Heart left ventricle (tissue), 16 donors: ENCODE results near the gene HS6ST3. TPM values are rescaled to one million over a fixed set of nuclear protein-coding genes. Genes with fewer than 3 reads are reported as not detected.

ENCODE experiments used
- ATAC-seq, 4 donors: fragments of 200-7000 bp; cut with Tn5 transposase; one replicate each; pipeline ENCODE4 v1.9.1; 2020 to 2022; ENCODE audit warnings: moderate library complexity in 4 of 4, mild to moderate bottlenecking in 3 of 4, moderate number of reproducible peaks in 1 of 4
- DNase-seq, 5 donors: peaks; one replicate each; pipeline ENCODE4 v3.0.0-alpha.2; 2020
- H3K27ac ChIP-seq, 12 donors: fragments of 200-600 bp; sonication (generic) in 4 of 12; one replicate each; pipeline versions ENCODE4 v1.5.0 to v1.8.0; 2016 to 2022; ENCODE audit warnings: mild to moderate bottlenecking in 2 of 12
- H3K27me3 ChIP-seq, 9 donors: fragments of 200-600 bp; sonication (generic) in 2 of 9; one replicate each; pipeline versions ENCODE4 v1.5.1 to v1.8.0; 2016 to 2022; ENCODE audit warnings: mild to moderate bottlenecking in 3 of 9
- H3K36me3 ChIP-seq, 9 donors: fragments of 200-600 bp; sonication (generic) in 2 of 9; one replicate each; pipeline versions ENCODE4 v1.5.0 to v1.8.0; 2018 to 2022; ENCODE audit warnings: mild to moderate bottlenecking in 2 of 9
- H3K4me1 ChIP-seq, 12 donors: fragments of 200-600 bp; sonication (generic) in 4 of 12; one replicate each; pipeline versions ENCODE4 v1.5.0 to v1.8.0; 2016 to 2022; ENCODE audit warnings: mild to moderate bottlenecking in 3 of 12
- H3K4me3 ChIP-seq, 12 donors: fragments of 200-600 bp; sonication (generic) in 4 of 12; one replicate each; pipeline versions ENCODE4 v1.5.0 to v1.8.0; 2017 to 2022; ENCODE audit warnings: mild to moderate bottlenecking in 9 of 12, moderate library complexity in 4 of 12
- H3K9me3 ChIP-seq, 12 donors: fragments of 200-600 bp; sonication (generic) in 4 of 12; one replicate each; pipeline versions ENCODE4 v1.5.0 to v1.8.0; 2016 to 2022; ENCODE audit warnings: mild to moderate bottlenecking in 1 of 12
- CTCF ChIP-seq, 12 donors: fragments of 200-600 bp; sonication (generic) in 4 of 12; IDR thresholded peaks; one replicate each; pipeline versions ENCODE4 v1.5.0 to v1.8.0; 2018 to 2022; ENCODE audit warnings: antibody characterized with exemption in 12 of 12, mild to moderate bottlenecking in 5 of 12
- POLR2A ChIP-seq, 2 donors: fragments of 450-650 bp; IDR thresholded peaks; one replicate each; pipeline ENCODE4 v1.6.1; 2017; ENCODE audit warnings: antibody characterized with exemption in 2 of 2, mild to moderate bottlenecking in 2 of 2, moderate library complexity in 2 of 2
- WGBS, 4 donors: extraction: QIAGEN DNeasy Blood & Tissue Kit in 2 of 4; methylation state at CpG; one replicate each; pipeline versions ENCODE4 v1.1.5 to v1.1.7; 2013 to 2018; 5-methylcytosine and 5-hydroxymethylcytosine counted together
- intact Hi-C, 10 donors: fragments of 100-400 bp; cut with DNase I; formaldehyde crosslinking; loops; one replicate each; pipeline versions ENCODE4 v1.11.1 to v1.14.2; 2022
- polyA plus RNA-seq, 2 donors: library from polyadenylated mRNA; stranded (reverse); fragments of 200-250 nt; gene quantifications; one replicate each; pipeline ENCODE4 v1.2.3, GENCODE V29; 2013
- total RNA-seq, 9 donors: library from RNA; depleted of rRNA in 2 of 9; stranded (reverse); fragments of >200 nt in 2 of 9; fragmentation: NEBNext Ultra II Directional in 3 of 9; extraction: Animal tissue kit (Norgen Biotek cat#: 25700) in 3 of 9; gene quantifications; one replicate each; pipeline versions ENCODE4 v1.1.0 to v1.2.4, GENCODE V29; 2016 to 2023
- donor health status: ischemic (EF 13 %, LVEDD 7.1; RV severe dilation, severe dysfunction).
- donor health status: healthy with polysubstance abuse.
- donor health status: DM: no; HTN: yes; CAD: no.
- donor health status: DM: no; HTN: no; CAD: no.
- donor health status: ischemic (EF 25% LVEDD 6.9; RV normal size, moderate dysfunction).
- donor health status: ischemic (EF 25% LVEDD 5.7; RV mildly dilated, moderate dysfunction).
- donor health status: healthy.
- donor health status: DM: yes; HTN: yes; CAD: no.
- donor health status: ischemic (EF 35%, LVEDD 5.7; RV mildly dilated, moderate dysfunction).
- donor health status: nonischemic (EF 11% LVEDD 7.7; RV severe dilation, severe dysfunction).
- donor health status: DM: yes; HTN: yes; CAD: no.
- donor health status: PGD.
- donor health status: ischemic (EF 29% LVEDD 5.4; RV normal size, mild dysfunction).
- donor health status: nonischemic (EF 23%, LVEDD 6.1; RV moderate dilation, normal function).

Gene HS6ST3
- total and polyA plus RNA-seq, 11 donors: 0.01 to 5.2 (median 1.2) TPM

- DNase-seq: no peak
- WGBS, 4 donors: 31 to 47% (median 42%) methylated on average over 4 of the region's 4 CpGs
- no peak overlapping the region for H3K27ac ChIP-seq
- ATAC-seq: no peak
- H3K27me3 ChIP-seq: peaks cover 0 to 5% (median 0%) of the 10 kb centered on the region in 9 donors
- H3K4me3 ChIP-seq: no peak overlapping the region
- H3K9me3 ChIP-seq: no peaks in the 10 kb centered on the region
- TF ChIP-seq POLR2A (IDR thresholded peaks at IDR 0.05): no peak
- no peak for TF ChIP-seq CTCF (IDR thresholded peaks at IDR 0.05)
- H3K4me1 ChIP-seq: no peaks in the 10 kb centered on the region
- H3K36me3 ChIP-seq: no peaks in the 10 kb centered on the region
- intact Hi-C loops: no loop called here
These were observed 257.0 kb downstream of the HS6ST3 start for GRCh38 chr13:96346921-96347320.

- ATAC-seq: no peak
- TF ChIP-seq POLR2A (IDR thresholded peaks at IDR 0.05) (no peak), CTCF (IDR thresholded peaks at IDR 0.05) (no peak)
- Histone ChIP-seq H3K4me3 (no peak overlapping the region), H3K9me3 (no peaks in the 10 kb centered on the region), H3K27ac (no peak overlapping the region), H3K36me3 (no peaks in the 10 kb centered on the region), H3K4me1 (no peaks in the 10 kb centered on the region), H3K27me3 (no peaks in the 10 kb centered on the region)
- 70 to 78% (median 72%) methylated on average over 1 of the region's 1 CpG for WGBS, 4 donors
- DNase-seq: no peak
- intact Hi-C loops: no loop called here
These were observed 283.7 kb downstream of the HS6ST3 start for GRCh38 chr13:96373597-96373996.

GRCh38 chr13:96377835-96378234 is 287.9 kb downstream of the HS6ST3 start:
- no peaks in the 10 kb centered on the region for H3K4me1 ChIP-seq
- H3K4me3 ChIP-seq: no peak overlapping the region
- TF ChIP-seq POLR2A (IDR thresholded peaks at IDR 0.05): no peak
- no peak for TF ChIP-seq CTCF (IDR thresholded peaks at IDR 0.05)
- intact Hi-C loops: no loop called here
- ATAC-seq (no peak), DNase-seq (no peak)
- H3K36me3 ChIP-seq: no peaks in the 10 kb centered on the region
- 80 to 87% (median 83%) methylated on average over 3 of the region's 3 CpGs for WGBS, 4 donors
- no peaks in the 10 kb centered on the region for H3K27me3 ChIP-seq
- H3K27ac ChIP-seq: no peak overlapping the region
- H3K9me3 ChIP-seq: no peaks in the 10 kb centered on the region

GRCh38 chr13:96379967-96380366 is 290.1 kb downstream of the HS6ST3 start:
- Histone ChIP-seq H3K27ac (no peak overlapping the region), H3K9me3 (no peaks in the 10 kb centered on the region), H3K4me3 (no peak overlapping the region), H3K4me1 (no peaks in the 10 kb centered on the region), H3K36me3 (no peaks in the 10 kb centered on the region), H3K27me3 (no peaks in the 10 kb centered on the region)
- no peak for TF ChIP-seq POLR2A (IDR thresholded peaks at IDR 0.05)
- no peak for TF ChIP-seq CTCF (IDR thresholded peaks at IDR 0.05)
- ATAC-seq (no peak), DNase-seq (no peak)
- intact Hi-C loops: no loop called here
- WGBS, 4 donors: 71 to 93% (median 75%) methylated on average over 1 of the region's 1 CpG
